ENCODE results near the gene BNIP2.

Gene BNIP2

GRCh38 chr15:59618406-59618805 is 70.7 kb downstream of the BNIP2 start:
- no peak for DNase-seq

DNA sequence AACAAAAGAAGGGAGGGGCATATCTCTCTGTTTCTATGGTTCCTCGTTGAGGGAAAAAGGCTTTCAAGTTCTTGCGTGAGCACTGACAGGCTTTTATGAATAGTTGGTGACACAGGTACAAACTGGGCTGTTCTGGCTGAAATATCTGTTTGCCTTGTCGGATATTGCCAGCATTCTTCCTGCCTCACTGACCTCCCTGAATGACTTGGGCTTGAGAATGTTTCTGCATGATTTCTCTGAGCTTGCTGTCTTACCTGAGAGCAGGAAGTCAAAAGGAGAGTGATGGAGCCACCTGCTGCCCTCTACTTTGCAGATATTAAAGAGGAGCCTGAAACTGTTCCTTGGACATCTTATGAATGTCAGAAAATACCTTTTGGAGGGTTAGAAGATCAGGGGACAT is 72.7 kb downstream of the BNIP2 start:
- DNase-seq, result no peak

DNA sequence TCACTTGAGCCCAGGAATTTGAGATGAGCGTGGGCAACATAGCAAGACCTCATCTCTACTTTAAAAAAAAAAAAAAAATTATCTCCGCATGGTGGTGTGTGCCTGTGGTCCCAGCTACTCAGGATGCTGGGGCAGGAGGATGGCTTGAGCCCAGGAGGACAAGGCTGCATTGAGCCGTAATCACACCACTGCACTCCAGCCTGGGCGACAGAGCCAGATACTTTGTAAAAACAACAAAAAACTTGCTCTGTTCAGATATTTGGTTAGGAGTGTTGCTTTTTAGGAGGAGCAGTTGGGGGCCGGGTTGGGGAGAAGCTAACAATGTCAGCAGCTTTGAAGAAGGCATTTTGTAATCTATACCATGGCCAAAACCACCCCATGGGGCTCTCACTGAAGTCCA is 73.5 kb downstream of the BNIP2 start:
- no peak for DNase-seq

- no peak for DNase-seq
These were observed 75.0 kb downstream of the BNIP2 start for GRCh38 chr15:59614153-59614552.

DNA sequence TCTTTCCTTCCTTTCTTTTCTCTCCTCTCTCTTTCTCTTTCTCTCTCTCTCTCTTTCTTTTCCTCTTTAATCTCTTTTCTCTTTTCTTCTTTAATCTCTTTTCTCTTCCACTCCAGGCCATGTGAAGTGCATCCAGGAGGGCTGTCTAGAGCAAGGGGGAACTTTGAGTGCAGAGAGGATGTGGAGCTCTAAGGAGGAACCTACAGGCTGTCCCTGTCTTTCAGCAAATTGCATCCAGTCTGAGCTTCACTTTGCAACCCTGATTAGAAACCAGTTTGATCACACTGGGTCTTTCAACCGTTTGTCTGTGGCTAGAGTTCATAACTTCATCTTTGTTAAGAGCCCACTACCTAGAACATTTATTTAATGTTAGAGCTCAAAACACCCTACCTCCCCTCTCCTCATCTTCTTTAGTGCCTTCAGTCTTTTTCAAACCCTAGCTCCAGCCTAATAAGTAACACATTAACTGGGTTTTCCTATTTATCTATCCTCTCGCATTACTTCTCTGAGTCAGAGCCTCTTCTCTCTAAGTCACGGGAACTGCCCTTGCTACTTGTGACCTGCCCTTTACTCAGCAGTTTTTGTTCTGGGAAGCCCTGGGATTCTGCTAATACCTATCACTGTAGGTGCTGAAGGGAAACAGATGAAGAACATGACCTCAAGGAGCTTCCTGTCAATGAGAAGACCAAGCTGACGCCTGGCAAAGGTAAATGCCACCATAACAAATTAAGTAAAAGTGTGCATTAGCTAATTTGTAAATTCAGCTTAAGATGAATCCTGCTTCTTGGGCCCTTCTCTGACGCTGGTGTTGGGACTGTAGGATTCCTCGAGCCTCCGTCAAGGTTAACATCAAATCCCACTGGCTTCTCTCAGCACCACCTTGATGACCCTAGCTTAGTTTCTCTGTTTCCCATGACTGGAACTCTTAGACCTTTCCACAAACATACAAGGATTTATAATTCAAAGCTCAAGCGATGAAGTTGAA is 77.6 kb downstream of the BNIP2 start, which contains the start of gene GCNT3:
Gene GCNT3, plus strand, starts transcription at position 508 of the 985 bp plus-strand sequence. CDS start 6,456 bp downstream, outside the sequence.
- no peak for DNase-seq

- no peak for DNase-seq
These were observed 79.1 kb downstream of the BNIP2 start for GRCh38 chr15:59609730-59610712.

All from GF-D8 (cell line).